ENCODE results near the gene LZTS2. TPM values are rescaled to one million over a fixed set of nuclear protein-coding genes. Genes with fewer than 3 reads are reported as not detected.

LZTS2 gene
- total and polyA plus RNA-seq, 10 of the 15 experiments (the other 5 are each of a cell fraction or from before 2014, with no cell fraction given) = 0.08 to 13.4 (median 7.2) TPM

DNA sequence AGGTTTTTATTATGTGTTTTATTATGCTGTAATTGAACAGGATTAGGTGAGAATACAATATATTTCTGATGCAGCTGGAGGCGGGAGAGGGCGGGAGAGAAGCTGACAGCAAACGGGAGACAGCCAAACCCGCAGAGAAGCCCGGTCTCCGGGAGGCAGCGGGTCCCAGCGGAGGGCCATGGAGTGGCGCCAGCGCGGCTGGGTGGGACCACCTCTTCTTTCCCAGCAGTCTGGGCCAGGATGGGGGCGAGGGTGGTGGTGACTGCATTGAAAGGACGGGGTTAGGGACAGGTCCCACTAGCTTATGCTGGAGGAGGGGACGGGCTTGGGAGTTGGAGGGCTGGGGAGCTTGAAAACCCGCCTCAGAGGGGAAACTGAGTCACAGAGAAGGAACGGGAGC is 47.7 kb downstream of the LZTS2 start:
- CTCF ChIA-PET = interaction anchor here (24.4 kb wide), 1 partner anchor 14 kb away, joined by 885 read pairs; the partner anchor contains the start of gene KAZALD1
- no peak for TF ChIP-seq CREM (IDR thresholded peaks at IDR 0.05; ENCODE audit: low read depth)
- no peak for TF ChIP-seq SMAD1 (IDR thresholded peaks at IDR 0.05; ENCODE audit: low read depth, partially characterized antibody)
- TF ChIP-seq, protein P1, sequence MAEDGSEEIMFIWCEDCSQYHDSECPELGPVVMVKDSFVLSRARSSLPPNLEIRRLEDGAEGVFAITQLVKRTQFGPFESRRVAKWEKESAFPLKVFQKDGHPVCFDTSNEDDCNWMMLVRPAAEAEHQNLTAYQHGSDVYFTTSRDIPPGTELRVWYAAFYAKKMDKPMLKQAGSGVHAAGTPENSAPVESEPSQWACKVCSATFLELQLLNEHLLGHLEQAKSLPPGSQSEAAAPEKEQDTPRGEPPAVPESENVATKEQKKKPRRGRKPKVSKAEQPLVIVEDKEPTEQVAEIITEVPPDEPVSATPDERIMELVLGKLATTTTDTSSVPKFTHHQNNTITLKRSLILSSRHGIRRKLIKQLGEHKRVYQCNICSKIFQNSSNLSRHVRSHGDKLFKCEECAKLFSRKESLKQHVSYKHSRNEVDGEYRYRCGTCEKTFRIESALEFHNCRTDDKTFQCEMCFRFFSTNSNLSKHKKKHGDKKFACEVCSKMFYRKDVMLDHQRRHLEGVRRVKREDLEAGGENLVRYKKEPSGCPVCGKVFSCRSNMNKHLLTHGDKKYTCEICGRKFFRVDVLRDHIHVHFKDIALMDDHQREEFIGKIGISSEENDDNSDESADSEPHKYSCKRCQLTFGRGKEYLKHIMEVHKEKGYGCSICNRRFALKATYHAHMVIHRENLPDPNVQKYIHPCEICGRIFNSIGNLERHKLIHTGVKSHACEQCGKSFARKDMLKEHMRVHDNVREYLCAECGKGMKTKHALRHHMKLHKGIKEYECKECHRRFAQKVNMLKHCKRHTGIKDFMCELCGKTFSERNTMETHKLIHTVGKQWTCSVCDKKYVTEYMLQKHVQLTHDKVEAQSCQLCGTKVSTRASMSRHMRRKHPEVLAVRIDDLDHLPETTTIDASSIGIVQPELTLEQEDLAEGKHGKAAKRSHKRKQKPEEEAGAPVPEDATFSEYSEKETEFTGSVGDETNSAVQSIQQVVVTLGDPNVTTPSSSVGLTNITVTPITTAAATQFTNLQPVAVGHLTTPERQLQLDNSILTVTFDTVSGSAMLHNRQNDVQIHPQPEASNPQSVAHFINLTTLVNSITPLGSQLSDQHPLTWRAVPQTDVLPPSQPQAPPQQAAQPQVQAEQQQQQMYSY (CRISPR knock-in tag; IDR thresholded peaks at IDR 0.05) = no peak
- TF ChIP-seq NR2C1 (IDR thresholded peaks at IDR 0.05) = no peak
- no peak for TF ChIP-seq HCFC1 (IDR thresholded peaks at IDR 0.05; ENCODE audit: low read length)
- no peak for TF ChIP-seq SKIL (IDR thresholded peaks at IDR 0.05; ENCODE audit: low read depth, poor library complexity, severe bottlenecking)
- TF ChIP-seq, protein P2, sequence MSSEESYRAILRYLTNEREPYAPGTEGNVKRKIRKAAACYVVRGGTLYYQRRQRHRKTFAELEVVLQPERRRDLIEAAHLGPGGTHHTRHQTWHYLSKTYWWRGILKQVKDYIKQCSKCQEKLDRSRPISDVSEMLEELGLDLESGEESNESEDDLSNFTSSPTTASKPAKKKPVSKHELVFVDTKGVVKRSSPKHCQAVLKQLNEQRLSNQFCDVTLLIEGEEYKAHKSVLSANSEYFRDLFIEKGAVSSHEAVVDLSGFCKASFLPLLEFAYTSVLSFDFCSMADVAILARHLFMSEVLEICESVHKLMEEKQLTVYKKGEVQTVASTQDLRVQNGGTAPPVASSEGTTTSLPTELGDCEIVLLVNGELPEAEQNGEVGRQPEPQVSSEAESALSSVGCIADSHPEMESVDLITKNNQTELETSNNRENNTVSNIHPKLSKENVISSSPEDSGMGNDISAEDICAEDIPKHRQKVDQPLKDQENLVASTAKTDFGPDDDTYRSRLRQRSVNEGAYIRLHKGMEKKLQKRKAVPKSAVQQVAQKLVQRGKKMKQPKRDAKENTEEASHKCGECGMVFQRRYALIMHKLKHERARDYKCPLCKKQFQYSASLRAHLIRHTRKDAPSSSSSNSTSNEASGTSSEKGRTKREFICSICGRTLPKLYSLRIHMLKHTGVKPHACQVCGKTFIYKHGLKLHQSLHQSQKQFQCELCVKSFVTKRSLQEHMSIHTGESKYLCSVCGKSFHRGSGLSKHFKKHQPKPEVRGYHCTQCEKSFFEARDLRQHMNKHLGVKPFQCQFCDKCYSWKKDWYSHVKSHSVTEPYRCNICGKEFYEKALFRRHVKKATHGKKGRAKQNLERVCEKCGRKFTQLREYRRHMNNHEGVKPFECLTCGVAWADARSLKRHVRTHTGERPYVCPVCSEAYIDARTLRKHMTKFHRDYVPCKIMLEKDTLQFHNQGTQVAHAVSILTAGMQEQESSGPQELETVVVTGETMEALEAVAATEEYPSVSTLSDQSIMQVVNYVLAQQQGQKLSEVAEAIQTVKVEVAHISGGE (CRISPR knock-in tag; IDR thresholded peaks at IDR 0.05) = no peak
- TF ChIP-seq FOS (IDR thresholded peaks at IDR 0.05; ENCODE audit: borderline replicate concordance, extremely low read depth, insufficient read length) = no peak
- no peak for TF ChIP-seq RELA (IDR thresholded peaks at IDR 0.05; ENCODE audit: borderline replicate concordance, partially characterized antibody)
- no peak for TF ChIP-seq POU2F2 (IDR thresholded peaks at IDR 0.05; ENCODE audit: borderline replicate concordance, low read depth, low read length)
- no peak for TF ChIP-seq RELB (IDR thresholded peaks at IDR 0.05; ENCODE audit: low read depth)
- TF ChIP-seq ESRRA (IDR thresholded peaks at IDR 0.05; ENCODE audit: low read length) = no peak
- TF ChIP-seq ZSCAN29 (IDR thresholded peaks at IDR 0.05) = no peak
- no peak for TF ChIP-seq KLF5 (IDR thresholded peaks at IDR 0.05; ENCODE audit: partially characterized antibody)
- TF ChIP-seq MTA3 (IDR thresholded peaks at IDR 0.05; ENCODE audit: borderline replicate concordance, low read length) = no peak

More for the DNA sequence above, 47.7 kb downstream of the LZTS2 start:
- no TSS peak for BruUV-seq (replicated peaks)
- in situ Hi-C loops (cut with MboI) (no loop called here), intact Hi-C loops (cut with micrococcal nuclease; ENCODE audit: unreplicated experiment) (no loop called here)
- H3K4me2 ChIP-seq (ENCODE audit: control insufficient read depth, insufficient read depth) = no peak overlapping the region
- H3K9ac ChIP-seq (ENCODE audit: control insufficient read depth, insufficient read depth, low read length) = no peak overlapping the region
- DNase-seq (ENCODE audit: low read depth, low spot score) (no peak), FAIRE-seq (no peak), ATAC-seq (no peak)
- peaks cover 11% of the 10 kb centered on the region for H3K4me1 ChIP-seq (ENCODE audit: control insufficient read depth, insufficient read depth, low read length)
- H3K9me3 ChIP-seq (replicated peaks; ENCODE audit: control insufficient read depth, insufficient read depth, low read length) = no peaks in the 10 kb centered on the region
- H3K79me2 ChIP-seq (ENCODE audit: control insufficient read depth, insufficient read depth, low read length) = no peaks in the 10 kb centered on the region
- peaks cover 0 to 1% of the 10 kb centered on the region in 2 experiments; a peak in 2 of 4 replicates for H3K27me3 ChIP-seq (replicated peaks in 1 of 2; ENCODE audit: control insufficient read depth in 2 of 2, insufficient read depth in 2 of 2, low read length in 1 of 2)
- no peaks in the 10 kb centered on the region for H4K20me1 ChIP-seq (ENCODE audit: control insufficient read depth, insufficient read depth)
- H3K4me3 ChIP-seq = no peak overlapping the region
- H2AFZ ChIP-seq (ENCODE audit: control insufficient read depth, low read depth, low read length) = no peak overlapping the region
- RAD21 ChIA-PET (ENCODE audit: unreplicated experiment) = no interaction called here
- SMC1A ChIA-PET (ENCODE audit: uncharacterized antibody, unreplicated experiment) = no interaction called here
- 60% methylated on average over 14 of the region's 16 CpGs for WGBS (ENCODE audit: insufficient coverage, insufficient replicate concordance, low lambda C conversion rate, missing lambda C conversion rate)
- no peaks in the 10 kb centered on the region for H3K36me3 ChIP-seq (ENCODE audit: control insufficient read depth in 2 of 2, insufficient read depth in 2 of 2, low read length in 1 of 2)
- POLR2A ChIA-PET = no interaction called here
- H3K27ac ChIP-seq (ENCODE audit: control insufficient read depth, insufficient read depth) = no peak overlapping the region
